ENCODE measurements around the gene VTI1A. TPM values are rescaled to one million over a fixed set of nuclear protein-coding genes. Genes with fewer than 3 reads are reported as not detected.

The VTI1A gene
- total RNA-seq, 1 donor from 2014 or later, result 34.6 TPM

DNA sequence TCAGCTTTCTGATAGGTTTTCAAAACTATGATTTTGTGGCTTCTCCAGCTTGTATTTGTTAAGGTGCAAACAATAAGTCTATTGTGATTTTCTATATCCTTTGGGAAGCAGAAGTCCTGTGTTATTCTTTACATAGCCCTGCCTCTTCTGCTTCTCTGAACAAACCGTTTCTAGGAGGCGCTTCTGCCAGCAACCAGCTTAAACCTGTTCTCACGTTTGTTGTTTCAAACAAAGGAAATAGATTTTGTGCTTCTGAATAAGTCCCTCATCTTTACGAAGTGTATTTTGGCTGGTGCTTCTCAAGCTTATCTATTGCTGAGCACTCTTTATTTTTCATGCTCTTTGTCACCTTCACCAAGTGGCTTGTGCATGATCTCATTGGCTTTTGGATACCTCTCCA, 61.0 kb downstream of the VTI1A start:
- TF ChIP-seq, protein P1, sequence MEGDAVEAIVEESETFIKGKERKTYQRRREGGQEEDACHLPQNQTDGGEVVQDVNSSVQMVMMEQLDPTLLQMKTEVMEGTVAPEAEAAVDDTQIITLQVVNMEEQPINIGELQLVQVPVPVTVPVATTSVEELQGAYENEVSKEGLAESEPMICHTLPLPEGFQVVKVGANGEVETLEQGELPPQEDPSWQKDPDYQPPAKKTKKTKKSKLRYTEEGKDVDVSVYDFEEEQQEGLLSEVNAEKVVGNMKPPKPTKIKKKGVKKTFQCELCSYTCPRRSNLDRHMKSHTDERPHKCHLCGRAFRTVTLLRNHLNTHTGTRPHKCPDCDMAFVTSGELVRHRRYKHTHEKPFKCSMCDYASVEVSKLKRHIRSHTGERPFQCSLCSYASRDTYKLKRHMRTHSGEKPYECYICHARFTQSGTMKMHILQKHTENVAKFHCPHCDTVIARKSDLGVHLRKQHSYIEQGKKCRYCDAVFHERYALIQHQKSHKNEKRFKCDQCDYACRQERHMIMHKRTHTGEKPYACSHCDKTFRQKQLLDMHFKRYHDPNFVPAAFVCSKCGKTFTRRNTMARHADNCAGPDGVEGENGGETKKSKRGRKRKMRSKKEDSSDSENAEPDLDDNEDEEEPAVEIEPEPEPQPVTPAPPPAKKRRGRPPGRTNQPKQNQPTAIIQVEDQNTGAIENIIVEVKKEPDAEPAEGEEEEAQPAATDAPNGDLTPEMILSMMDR (IDR thresholded peaks at IDR 0.05; ENCODE audit: unreplicated experiment), result no peak
- Mint-ChIP-seq H3K27ac (peak overlapping the region; percentile 7), H3K9me3 (peaks cover 6% of the 10 kb centered on the region), H3K4me1 (peaks cover 25% of the 10 kb centered on the region), H3K36me3 (peaks cover 4% of the 10 kb centered on the region), H3K27me3 (ENCODE audit: low read depth) (no peaks in the 10 kb centered on the region), H3K4me3 (no peak overlapping the region)
- no peak for DNase-seq (ENCODE audit: low spot score in 2 of 2, unreplicated experiment in 2 of 2)

DNA sequence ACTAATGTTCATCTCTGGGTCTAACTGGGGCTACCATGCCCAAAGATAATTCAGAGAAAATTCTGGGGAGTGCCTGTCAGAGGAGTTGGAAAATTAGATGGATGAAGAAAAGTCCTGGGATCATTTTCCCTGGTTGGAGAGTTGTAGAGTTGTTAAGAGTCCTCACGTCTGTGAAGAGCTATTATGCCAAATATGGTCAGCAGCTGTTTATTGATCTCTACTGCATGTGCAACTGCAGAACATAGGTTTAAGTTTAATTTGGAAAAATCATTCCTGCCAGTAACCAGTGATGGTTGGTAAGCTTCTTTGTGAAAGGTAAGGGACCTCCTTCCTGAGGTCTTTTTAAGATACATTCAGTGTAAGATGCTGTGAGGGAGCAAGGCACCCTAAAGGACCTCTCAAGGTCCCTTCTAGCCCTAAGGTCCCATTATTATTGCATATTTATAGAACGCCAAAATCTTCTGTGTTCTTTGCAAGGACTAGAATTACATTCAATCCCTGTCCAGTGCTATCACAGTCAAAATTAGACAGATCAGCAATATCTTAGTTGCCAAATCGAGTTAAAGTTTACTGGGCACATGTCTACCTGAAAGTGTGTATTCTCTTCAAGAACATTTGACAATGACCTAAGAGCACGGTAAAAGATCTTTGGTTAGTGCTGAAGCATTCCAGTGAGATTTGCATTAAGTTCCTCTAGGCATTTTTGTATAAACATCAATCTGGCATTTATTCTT, 62.7 kb downstream of the VTI1A start:
- H3K36me3 Mint-ChIP-seq, result peaks cover 9% of the 10 kb centered on the region
- no peaks in the 10 kb centered on the region for H3K27me3 Mint-ChIP-seq (ENCODE audit: low read depth)

DNA sequence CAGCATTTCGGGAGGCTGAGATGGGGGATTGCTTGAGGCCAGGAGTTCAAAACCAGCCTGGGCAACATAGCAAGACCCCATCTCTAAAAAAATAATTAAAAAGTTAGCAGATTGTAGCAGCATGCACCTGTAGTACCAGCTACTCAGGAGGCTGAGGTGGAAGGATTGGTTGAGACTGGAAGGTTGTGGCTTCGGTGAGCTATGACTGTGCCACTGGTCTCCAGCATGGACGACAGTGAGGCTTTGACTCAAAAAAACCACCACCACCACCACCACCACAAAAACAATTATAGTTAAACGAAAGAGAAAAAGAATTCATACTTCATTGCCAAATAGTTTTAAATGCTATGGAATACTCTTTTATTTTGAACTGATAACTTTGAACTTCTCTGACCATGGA, 63.4 kb downstream of the VTI1A start:
- Mint-ChIP-seq H3K27me3 (ENCODE audit: low read depth) (no peaks in the 10 kb centered on the region), H3K4me3 (no peak overlapping the region), H3K36me3 (peaks cover 9% of the 10 kb centered on the region), H3K4me1 (peaks cover 26% of the 10 kb centered on the region), H3K9me3 (peaks cover 18% of the 10 kb centered on the region), H3K27ac (no peak overlapping the region)
- no peak for DNase-seq (ENCODE audit: low spot score in 2 of 2, unreplicated experiment in 2 of 2)
- TF ChIP-seq, protein P1 (IDR thresholded peaks at IDR 0.05; ENCODE audit: unreplicated experiment), result no peak

More for the DNA sequence above, 62.7 kb downstream of the VTI1A start:
- Mint-ChIP-seq H3K27ac (no peak overlapping the region), H3K4me3 (no peak overlapping the region), H3K4me1 (peaks cover 25% of the 10 kb centered on the region), H3K9me3 (peaks cover 18% of the 10 kb centered on the region)
- no peak for DNase-seq (ENCODE audit: low spot score in 2 of 2, unreplicated experiment in 2 of 2)
- TF ChIP-seq, protein P1 (IDR thresholded peaks at IDR 0.05; ENCODE audit: unreplicated experiment), result no peak

DNA sequence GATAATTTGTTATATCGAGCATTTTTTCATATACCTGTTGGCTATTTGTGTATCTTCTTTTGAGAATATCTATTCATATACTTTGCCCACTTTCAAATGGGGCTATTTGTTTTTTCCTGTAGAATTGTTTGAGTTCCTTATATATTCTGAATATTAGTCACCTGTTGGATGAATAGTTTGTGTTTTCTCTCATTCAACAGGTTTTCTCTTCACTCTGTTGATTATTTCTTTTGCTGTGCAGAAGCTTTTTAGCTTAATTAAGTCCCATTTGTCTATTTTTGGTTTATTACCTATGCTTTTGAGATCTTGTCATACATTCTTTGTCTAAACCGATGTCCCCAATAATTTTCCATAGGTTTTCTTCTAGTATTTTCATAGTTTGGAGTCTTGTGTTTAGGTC, 65.3 kb downstream of the VTI1A start:
- TF ChIP-seq, protein P1 (IDR thresholded peaks at IDR 0.05; ENCODE audit: unreplicated experiment), result no peak

DNA sequence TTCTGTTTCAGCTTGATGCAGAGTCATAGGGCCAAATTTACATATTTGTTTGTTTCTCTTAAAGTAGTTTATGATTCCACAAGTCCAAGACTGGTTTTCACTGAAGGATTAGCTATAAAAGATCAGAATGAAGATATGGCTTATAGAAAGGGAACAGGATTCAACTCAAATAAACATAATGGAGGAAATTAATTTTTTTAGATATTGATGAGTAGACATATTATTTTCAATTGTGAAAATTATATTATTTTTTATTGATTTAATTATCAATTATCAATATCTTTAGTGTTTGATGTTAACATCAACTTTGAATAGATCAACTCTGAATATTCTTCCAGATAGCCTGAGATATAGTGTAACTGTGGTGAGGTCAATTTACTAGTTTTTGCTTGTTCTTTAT, 68.1 kb downstream of the VTI1A start:
- no peak overlapping the region for H3K4me3 Mint-ChIP-seq
- DNase-seq (ENCODE audit: low spot score in 2 of 2, unreplicated experiment in 2 of 2), result no peak
- TF ChIP-seq, protein P1 (IDR thresholded peaks at IDR 0.05; ENCODE audit: unreplicated experiment), result no peak
- H3K9me3 Mint-ChIP-seq, result peaks cover 18% of the 10 kb centered on the region
- no peak overlapping the region for H3K27ac Mint-ChIP-seq
- no peaks in the 10 kb centered on the region for H3K27me3 Mint-ChIP-seq (ENCODE audit: low read depth)
- H3K4me1 Mint-ChIP-seq, result peaks cover 4% of the 10 kb centered on the region
- peaks cover 9% of the 10 kb centered on the region for H3K36me3 Mint-ChIP-seq

More for the DNA sequence above, 65.3 kb downstream of the VTI1A start:
- Mint-ChIP-seq H3K27ac (no peak overlapping the region), H3K4me3 (no peak overlapping the region), H3K27me3 (ENCODE audit: low read depth) (no peaks in the 10 kb centered on the region), H3K4me1 (peaks cover 24% of the 10 kb centered on the region), H3K36me3 (peaks cover 9% of the 10 kb centered on the region), H3K9me3 (peaks cover 18% of the 10 kb centered on the region)
- no peak for DNase-seq (ENCODE audit: low spot score in 2 of 2, unreplicated experiment in 2 of 2)
